Measurements from ENCODE around the gene CCDC3. TPM values are rescaled to one million over a fixed set of nuclear protein-coding genes. Genes with fewer than 3 reads are reported as not detected.

The CCDC3 gene
- total RNA-seq, 1 experiment from 2014 or later = 0.10 TPM

DNA sequence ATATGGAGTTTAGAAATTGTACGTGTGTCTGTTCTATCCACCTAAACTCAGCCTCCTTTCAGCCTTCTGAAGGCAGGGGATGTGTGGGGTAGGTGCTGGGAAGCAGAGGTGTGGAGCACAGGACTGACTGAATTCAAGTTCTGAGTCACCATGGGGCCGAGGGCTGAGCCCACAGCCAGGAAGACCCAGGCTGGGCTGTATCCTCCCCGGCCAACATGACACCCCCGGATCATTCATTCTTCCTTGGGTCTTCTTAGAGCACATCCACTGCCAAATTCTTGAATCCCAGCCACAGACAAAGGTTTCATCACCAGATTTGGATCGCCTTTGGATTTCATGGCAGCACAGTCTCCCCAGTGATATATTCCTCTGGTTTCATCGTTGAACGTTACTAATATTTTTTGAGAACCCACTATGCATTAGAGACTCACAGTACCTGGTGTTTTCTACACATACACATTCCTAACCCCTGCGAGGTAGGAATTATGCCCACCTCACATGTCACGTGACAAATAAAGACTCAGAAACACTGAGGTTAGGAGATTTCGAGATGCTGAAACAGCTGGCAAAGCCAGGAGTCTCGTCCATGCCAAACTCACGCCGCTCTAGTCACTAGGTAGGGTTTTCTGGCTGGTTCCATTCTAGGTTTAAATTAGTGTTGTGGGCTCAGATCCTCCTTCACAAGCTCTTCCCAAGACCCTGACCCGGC, 26.9 kb downstream of the CCDC3 start:
- ChIA-PET CTCF (no interaction called here), POLR2A (no interaction called here)
- ATAC-seq (no peak), DNase-seq (ENCODE audit: low read depth, low spot score) (no peak)
- BruUV-seq (replicated peaks) = no TSS peak
- H3K27ac ChIP-seq (ENCODE audit: low read length) = no peak overlapping the region
- no peaks in the 10 kb centered on the region for H3K9me3 ChIP-seq (ENCODE audit: control insufficient read depth, insufficient read depth, low read depth, low read length)
- no peaks in the 10 kb centered on the region for H3K4me1 ChIP-seq (ENCODE audit: control insufficient read depth, insufficient read depth, low read length)
- no peak overlapping the region for H3K4me3 ChIP-seq (ENCODE audit: low read depth in 2 of 2, low read length in 2 of 2)
- no peaks in the 10 kb centered on the region for H3K27me3 ChIP-seq (ENCODE audit: control insufficient read depth, insufficient read depth, low read length)
- H3K36me3 ChIP-seq (ENCODE audit: control insufficient read depth, insufficient read depth, low read length) = no peaks in the 10 kb centered on the region
- TF ChIP-seq POLR2AphosphoS5 (IDR thresholded peaks at IDR 0.05; ENCODE audit: low read depth, low read length) = no peak
- no peak for TF ChIP-seq TCF7L2 (IDR thresholded peaks at IDR 0.05; ENCODE audit: low read depth, low read length)
- TF ChIP-seq, protein P1, sequence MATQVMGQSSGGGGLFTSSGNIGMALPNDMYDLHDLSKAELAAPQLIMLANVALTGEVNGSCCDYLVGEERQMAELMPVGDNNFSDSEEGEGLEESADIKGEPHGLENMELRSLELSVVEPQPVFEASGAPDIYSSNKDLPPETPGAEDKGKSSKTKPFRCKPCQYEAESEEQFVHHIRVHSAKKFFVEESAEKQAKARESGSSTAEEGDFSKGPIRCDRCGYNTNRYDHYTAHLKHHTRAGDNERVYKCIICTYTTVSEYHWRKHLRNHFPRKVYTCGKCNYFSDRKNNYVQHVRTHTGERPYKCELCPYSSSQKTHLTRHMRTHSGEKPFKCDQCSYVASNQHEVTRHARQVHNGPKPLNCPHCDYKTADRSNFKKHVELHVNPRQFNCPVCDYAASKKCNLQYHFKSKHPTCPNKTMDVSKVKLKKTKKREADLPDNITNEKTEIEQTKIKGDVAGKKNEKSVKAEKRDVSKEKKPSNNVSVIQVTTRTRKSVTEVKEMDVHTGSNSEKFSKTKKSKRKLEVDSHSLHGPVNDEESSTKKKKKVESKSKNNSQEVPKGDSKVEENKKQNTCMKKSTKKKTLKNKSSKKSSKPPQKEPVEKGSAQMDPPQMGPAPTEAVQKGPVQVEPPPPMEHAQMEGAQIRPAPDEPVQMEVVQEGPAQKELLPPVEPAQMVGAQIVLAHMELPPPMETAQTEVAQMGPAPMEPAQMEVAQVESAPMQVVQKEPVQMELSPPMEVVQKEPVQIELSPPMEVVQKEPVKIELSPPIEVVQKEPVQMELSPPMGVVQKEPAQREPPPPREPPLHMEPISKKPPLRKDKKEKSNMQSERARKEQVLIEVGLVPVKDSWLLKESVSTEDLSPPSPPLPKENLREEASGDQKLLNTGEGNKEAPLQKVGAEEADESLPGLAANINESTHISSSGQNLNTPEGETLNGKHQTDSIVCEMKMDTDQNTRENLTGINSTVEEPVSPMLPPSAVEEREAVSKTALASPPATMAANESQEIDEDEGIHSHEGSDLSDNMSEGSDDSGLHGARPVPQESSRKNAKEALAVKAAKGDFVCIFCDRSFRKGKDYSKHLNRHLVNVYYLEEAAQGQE (IDR thresholded peaks at IDR 0.05; ENCODE audit: insufficient read depth in 1 of 2, low read depth in 2 of 2, low read length in 1 of 2) = no peak
- TF ChIP-seq, protein P2, sequence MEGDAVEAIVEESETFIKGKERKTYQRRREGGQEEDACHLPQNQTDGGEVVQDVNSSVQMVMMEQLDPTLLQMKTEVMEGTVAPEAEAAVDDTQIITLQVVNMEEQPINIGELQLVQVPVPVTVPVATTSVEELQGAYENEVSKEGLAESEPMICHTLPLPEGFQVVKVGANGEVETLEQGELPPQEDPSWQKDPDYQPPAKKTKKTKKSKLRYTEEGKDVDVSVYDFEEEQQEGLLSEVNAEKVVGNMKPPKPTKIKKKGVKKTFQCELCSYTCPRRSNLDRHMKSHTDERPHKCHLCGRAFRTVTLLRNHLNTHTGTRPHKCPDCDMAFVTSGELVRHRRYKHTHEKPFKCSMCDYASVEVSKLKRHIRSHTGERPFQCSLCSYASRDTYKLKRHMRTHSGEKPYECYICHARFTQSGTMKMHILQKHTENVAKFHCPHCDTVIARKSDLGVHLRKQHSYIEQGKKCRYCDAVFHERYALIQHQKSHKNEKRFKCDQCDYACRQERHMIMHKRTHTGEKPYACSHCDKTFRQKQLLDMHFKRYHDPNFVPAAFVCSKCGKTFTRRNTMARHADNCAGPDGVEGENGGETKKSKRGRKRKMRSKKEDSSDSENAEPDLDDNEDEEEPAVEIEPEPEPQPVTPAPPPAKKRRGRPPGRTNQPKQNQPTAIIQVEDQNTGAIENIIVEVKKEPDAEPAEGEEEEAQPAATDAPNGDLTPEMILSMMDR (IDR thresholded peaks at IDR 0.05) = no peak
- TF ChIP-seq SIN3A (IDR thresholded peaks at IDR 0.05; ENCODE audit: borderline replicate concordance, insufficient read depth, low read depth, low read length) = no peak
- in situ Hi-C loops (cut with HindIII; ENCODE audit: low pct_unique_long_range_greater_than_20kb, low sequenced_read_pairs) = no loop called here
- intact Hi-C loops (cut with micrococcal nuclease; ENCODE audit: unreplicated experiment) = no loop called here

DNA sequence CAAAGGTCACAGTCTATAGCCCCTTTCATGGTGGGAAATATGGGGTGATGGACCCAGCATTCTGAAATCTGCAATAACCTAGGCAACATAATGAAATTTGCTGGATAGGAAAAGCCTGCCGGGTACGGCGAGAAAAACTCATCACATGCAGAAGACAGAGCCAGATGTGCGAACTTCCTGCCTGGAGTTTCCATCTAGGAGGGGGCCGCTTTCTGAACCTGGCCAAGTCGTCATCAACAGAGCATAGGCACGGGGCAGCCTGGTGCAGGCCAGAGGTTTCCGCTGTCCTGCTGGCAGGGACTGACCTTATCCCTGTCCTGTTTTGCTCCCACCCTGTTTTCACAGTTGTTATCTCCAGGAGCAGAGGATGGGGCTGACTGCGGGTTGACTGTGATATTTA, 27.4 kb downstream of the CCDC3 start:
- Histone ChIP-seq H3K27me3 (ENCODE audit: control insufficient read depth, insufficient read depth, low read length) (no peaks in the 10 kb centered on the region), H3K4me1 (ENCODE audit: control insufficient read depth, insufficient read depth, low read length) (no peaks in the 10 kb centered on the region), H3K27ac (ENCODE audit: low read length) (no peak overlapping the region), H3K4me3 (ENCODE audit: low read depth in 2 of 2, low read length in 2 of 2) (no peak overlapping the region), H3K36me3 (ENCODE audit: control insufficient read depth, insufficient read depth, low read length) (no peaks in the 10 kb centered on the region), H3K9me3 (ENCODE audit: control insufficient read depth, insufficient read depth, low read depth, low read length) (no peaks in the 10 kb centered on the region)
- POLR2A ChIA-PET = no interaction called here
- TF ChIP-seq, protein P1 (IDR thresholded peaks at IDR 0.05; ENCODE audit: insufficient read depth in 1 of 2, low read depth in 2 of 2, low read length in 1 of 2) = no peak
- TF ChIP-seq, protein P2 (IDR thresholded peaks at IDR 0.05) = no peak
- TF ChIP-seq SIN3A (IDR thresholded peaks at IDR 0.05; ENCODE audit: borderline replicate concordance, insufficient read depth, low read depth, low read length) = no peak
- TF ChIP-seq POLR2AphosphoS5 (IDR thresholded peaks at IDR 0.05; ENCODE audit: low read depth, low read length) = no peak
- BruUV-seq (replicated peaks) = no TSS peak
- in situ Hi-C loops (cut with HindIII; ENCODE audit: low pct_unique_long_range_greater_than_20kb, low sequenced_read_pairs) = no loop called here
- ATAC-seq = no peak
- DNase-seq (ENCODE audit: low read depth, low spot score) = no peak
- intact Hi-C loops (cut with micrococcal nuclease; ENCODE audit: unreplicated experiment) = no loop called here
- CTCF ChIA-PET = no interaction called here

Data from Panc1 (cell line).